ENCODE measurements around the gene VCL. TPM values are rescaled to one million over a fixed set of nuclear protein-coding genes. Genes with fewer than 3 reads are reported as not detected.

VCL gene
- 495 TPM for total RNA-seq (2021; ENCODE audit: unreplicated experiment)
- polyA plus RNA-seq (2012; ENCODE audit: insufficient read length) = 227 TPM
- percentile 98 among the genes with signal in this experiment for Bru-seq, nascent RNA
- BruChase-seq, experiment 1, labeled RNA remaining after a 2-hour chase = percentile 97 among the genes with signal in this experiment
- percentile 98 among the genes with signal in this experiment for BruChase-seq, experiment 2, labeled RNA remaining after a 6-hour chase
- long read RNA-seq, full-length matches to known transcripts = 406 of 1,205 reads
- long read RNA-seq, partial matches to known transcripts = 202 of 1,205 reads
- long read RNA-seq, other reads (novel, unspliced or antisense) = 597 of 1,205 reads

DNA sequence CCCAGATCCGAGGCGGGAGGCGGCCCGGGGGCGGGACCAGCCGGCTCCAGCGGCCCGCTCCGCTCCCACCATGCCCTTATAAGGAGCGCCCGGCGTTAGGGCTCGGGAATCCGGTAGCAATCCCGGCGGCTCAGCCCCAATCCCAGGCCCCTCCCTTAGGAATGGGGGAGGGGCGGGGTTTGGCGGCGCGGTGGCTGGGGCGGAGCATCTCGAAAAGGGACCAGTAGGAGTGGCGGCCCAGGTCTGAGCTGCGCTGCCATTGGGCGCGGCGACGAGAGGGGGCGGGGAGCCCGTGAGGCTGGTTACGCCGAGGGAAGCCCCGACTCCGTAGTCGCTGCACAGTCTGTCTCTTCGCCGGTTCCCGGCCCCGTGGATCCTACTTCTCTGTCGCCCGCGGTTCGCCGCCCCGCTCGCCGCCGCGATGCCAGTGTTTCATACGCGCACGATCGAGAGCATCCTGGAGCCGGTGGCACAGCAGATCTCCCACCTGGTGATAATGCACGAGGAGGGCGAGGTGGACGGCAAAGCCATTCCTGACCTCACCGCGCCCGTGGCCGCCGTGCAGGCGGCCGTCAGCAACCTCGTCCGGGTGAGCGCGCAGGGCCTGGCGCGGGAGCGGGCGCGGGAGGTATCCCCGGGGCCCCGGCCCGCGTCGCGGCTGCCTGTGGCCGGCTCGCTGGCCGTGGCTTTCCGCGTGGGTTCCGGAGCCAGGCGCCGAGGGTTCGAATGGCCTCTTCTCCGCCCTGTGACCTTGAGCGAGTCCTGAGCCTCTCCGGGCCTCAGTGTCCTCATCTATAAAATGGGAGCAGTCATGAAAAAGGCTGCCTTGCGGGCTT, at the start of gene VCL:
VCL (plus strand) TSS at position 330 of the 836 bp plus-strand sequence; CDS start at position 422, 92 bp downstream.
- H3K4me1 ChIP-seq (ENCODE audit: control insufficient read depth, insufficient read depth, low read length) = peaks cover 43% of the 10 kb centered on the region
- peak within 1 kb of the TSS; percentile 69 to 95 for H3K4me3 ChIP-seq (ENCODE audit: low read depth in 2 of 2, low read length in 2 of 2)
- intact Hi-C loops (cut with micrococcal nuclease; ENCODE audit: unreplicated experiment) = no loop called here
- ChIA-PET POLR2A (interaction anchor here (0.9 to 2.4 kb wide), 3 partner anchors 30 to 32 kb away, joined by 4 to 13 read pairs (median 6); no protein-coding TSS in a partner anchor), CTCF (interaction anchor here (0.6 kb wide), 1 partner anchor 37 kb away, joined by 3 read pairs; no protein-coding TSS in a partner anchor)
- TF ChIP-seq SIN3A (IDR thresholded peaks at IDR 0.05; ENCODE audit: borderline replicate concordance, insufficient read depth, low read depth, low read length) = peak; percentile 97
- TF ChIP-seq TCF7L2 (IDR thresholded peaks at IDR 0.05; ENCODE audit: low read depth, low read length) = no peak; the same call in none of the 2 replicates
- peak; percentile 99 for TF ChIP-seq POLR2AphosphoS5 (IDR thresholded peaks at IDR 0.05; ENCODE audit: low read depth, low read length)
- TF ChIP-seq, protein P1, sequence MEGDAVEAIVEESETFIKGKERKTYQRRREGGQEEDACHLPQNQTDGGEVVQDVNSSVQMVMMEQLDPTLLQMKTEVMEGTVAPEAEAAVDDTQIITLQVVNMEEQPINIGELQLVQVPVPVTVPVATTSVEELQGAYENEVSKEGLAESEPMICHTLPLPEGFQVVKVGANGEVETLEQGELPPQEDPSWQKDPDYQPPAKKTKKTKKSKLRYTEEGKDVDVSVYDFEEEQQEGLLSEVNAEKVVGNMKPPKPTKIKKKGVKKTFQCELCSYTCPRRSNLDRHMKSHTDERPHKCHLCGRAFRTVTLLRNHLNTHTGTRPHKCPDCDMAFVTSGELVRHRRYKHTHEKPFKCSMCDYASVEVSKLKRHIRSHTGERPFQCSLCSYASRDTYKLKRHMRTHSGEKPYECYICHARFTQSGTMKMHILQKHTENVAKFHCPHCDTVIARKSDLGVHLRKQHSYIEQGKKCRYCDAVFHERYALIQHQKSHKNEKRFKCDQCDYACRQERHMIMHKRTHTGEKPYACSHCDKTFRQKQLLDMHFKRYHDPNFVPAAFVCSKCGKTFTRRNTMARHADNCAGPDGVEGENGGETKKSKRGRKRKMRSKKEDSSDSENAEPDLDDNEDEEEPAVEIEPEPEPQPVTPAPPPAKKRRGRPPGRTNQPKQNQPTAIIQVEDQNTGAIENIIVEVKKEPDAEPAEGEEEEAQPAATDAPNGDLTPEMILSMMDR (IDR thresholded peaks at IDR 0.05) = no peak
- TF ChIP-seq, protein P2, sequence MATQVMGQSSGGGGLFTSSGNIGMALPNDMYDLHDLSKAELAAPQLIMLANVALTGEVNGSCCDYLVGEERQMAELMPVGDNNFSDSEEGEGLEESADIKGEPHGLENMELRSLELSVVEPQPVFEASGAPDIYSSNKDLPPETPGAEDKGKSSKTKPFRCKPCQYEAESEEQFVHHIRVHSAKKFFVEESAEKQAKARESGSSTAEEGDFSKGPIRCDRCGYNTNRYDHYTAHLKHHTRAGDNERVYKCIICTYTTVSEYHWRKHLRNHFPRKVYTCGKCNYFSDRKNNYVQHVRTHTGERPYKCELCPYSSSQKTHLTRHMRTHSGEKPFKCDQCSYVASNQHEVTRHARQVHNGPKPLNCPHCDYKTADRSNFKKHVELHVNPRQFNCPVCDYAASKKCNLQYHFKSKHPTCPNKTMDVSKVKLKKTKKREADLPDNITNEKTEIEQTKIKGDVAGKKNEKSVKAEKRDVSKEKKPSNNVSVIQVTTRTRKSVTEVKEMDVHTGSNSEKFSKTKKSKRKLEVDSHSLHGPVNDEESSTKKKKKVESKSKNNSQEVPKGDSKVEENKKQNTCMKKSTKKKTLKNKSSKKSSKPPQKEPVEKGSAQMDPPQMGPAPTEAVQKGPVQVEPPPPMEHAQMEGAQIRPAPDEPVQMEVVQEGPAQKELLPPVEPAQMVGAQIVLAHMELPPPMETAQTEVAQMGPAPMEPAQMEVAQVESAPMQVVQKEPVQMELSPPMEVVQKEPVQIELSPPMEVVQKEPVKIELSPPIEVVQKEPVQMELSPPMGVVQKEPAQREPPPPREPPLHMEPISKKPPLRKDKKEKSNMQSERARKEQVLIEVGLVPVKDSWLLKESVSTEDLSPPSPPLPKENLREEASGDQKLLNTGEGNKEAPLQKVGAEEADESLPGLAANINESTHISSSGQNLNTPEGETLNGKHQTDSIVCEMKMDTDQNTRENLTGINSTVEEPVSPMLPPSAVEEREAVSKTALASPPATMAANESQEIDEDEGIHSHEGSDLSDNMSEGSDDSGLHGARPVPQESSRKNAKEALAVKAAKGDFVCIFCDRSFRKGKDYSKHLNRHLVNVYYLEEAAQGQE (IDR thresholded peaks at IDR 0.05; ENCODE audit: insufficient read depth in 1 of 2, low read depth in 2 of 2, low read length in 1 of 2) = peak in 1 of 2 experiments; percentile 69; a peak in 1 of 4 replicates
- H3K9me3 ChIP-seq (ENCODE audit: control insufficient read depth, insufficient read depth, low read depth, low read length) = no peaks in the 10 kb centered on the region
- H3K27me3 ChIP-seq (ENCODE audit: control insufficient read depth, insufficient read depth, low read length) = no peaks in the 10 kb centered on the region
- H3K27ac ChIP-seq (ENCODE audit: low read length) = peak within 1 kb of the TSS; percentile 98
- ATAC-seq (peak; percentile 93), DNase-seq (ENCODE audit: low read depth, low spot score) (no peak)
- peaks cover 7% of the 10 kb centered on the region for H3K36me3 ChIP-seq (ENCODE audit: control insufficient read depth, insufficient read depth, low read length)
- in situ Hi-C loops (cut with HindIII; ENCODE audit: low pct_unique_long_range_greater_than_20kb, low sequenced_read_pairs) = no loop called here
- BruUV-seq (replicated peaks) = no TSS peak

DNA sequence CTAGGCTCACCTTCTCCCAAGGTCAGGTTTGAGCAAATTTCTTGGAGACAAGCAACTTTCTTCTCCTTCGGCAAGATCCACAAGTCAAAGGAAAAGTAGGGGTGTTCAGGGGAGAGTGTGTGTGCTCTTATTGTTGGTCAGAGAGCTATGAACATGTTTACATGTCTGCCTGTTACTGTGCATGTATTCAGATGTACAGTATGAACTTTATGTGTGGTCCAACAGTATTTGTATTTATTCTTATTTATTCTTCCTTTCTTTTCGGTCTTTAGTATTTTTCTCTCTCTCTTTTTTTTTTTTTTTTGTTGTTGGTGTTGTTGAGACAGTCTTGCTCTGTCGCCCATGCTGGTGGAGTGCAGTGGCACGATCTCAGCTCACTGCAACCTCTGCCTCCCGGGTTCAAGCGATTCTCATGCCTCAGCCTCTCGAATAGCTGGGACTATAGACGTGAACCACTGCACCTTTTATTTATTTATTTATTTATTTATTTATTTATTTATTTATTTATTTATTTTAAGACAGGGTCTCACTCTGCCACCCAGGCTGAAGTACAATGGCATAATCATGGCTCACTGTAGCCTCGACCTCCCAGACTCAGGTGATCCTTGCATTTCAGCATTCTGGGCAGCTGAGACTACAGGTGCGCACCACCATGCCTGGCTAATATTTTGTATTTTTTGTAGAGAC, 48.8 kb upstream of the VCL start:
- POLR2A ChIA-PET = interaction anchor here (0.7 kb wide), 2 partner anchors 9 to 15 kb away, joined by 9 to 18 read pairs; no protein-coding TSS in a partner anchor
- CTCF ChIA-PET = interaction anchor here (0.7 kb wide), 1 partner anchor 68 kb away, joined by 11 read pairs; no protein-coding TSS in a partner anchor
- in situ Hi-C loops (cut with HindIII; ENCODE audit: low pct_unique_long_range_greater_than_20kb, low sequenced_read_pairs) = no loop called here

More for the DNA sequence above, 48.8 kb upstream of the VCL start:
- Histone ChIP-seq H3K4me3 (ENCODE audit: low read depth in 2 of 2, low read length in 2 of 2) (no peak overlapping the region), H3K9me3 (ENCODE audit: control insufficient read depth, insufficient read depth, low read depth, low read length) (no peaks in the 10 kb centered on the region), H3K27ac (ENCODE audit: low read length) (no peak overlapping the region), H3K36me3 (ENCODE audit: control insufficient read depth, insufficient read depth, low read length) (no peaks in the 10 kb centered on the region), H3K4me1 (ENCODE audit: control insufficient read depth, insufficient read depth, low read length) (no peaks in the 10 kb centered on the region), H3K27me3 (ENCODE audit: control insufficient read depth, insufficient read depth, low read length) (no peaks in the 10 kb centered on the region)
- DNase-seq (ENCODE audit: low read depth, low spot score) = no peak
- BruUV-seq (replicated peaks) = no TSS peak
- intact Hi-C loops (cut with micrococcal nuclease; ENCODE audit: unreplicated experiment) = no loop called here
- TF ChIP-seq POLR2AphosphoS5 (IDR thresholded peaks at IDR 0.05; ENCODE audit: low read depth, low read length) (no peak), SIN3A (IDR thresholded peaks at IDR 0.05; ENCODE audit: borderline replicate concordance, insufficient read depth, low read depth, low read length) (no peak), TCF7L2 (IDR thresholded peaks at IDR 0.05; ENCODE audit: low read depth, low read length) (no peak)
- TF ChIP-seq, protein P2 (IDR thresholded peaks at IDR 0.05; ENCODE audit: insufficient read depth in 1 of 2, low read depth in 2 of 2, low read length in 1 of 2) = no peak
- TF ChIP-seq, protein P1 (IDR thresholded peaks at IDR 0.05) = no peak
- ATAC-seq = no peak

Measured in Panc1 (cell line).